HCT116 (cell line): ENCODE results near the gene LRRC7. TPM values are rescaled to one million over a fixed set of nuclear protein-coding genes. Genes with fewer than 3 reads are reported as not detected.

ENCODE experiments used
- ATAC-seq: fragments of 200-7000 bp; cut with Tn5 transposase; 2 replicates; pipeline ENCODE4 v1.9.1; 2020; ENCODE audit warnings: mild to moderate bottlenecking, moderate library complexity
- BruUV-seq: library from RNA; stranded (reverse); fragments of 400-500 nt; replicated peaks from 2 replicates; lab custom pipeline; 2021; lab: Mats Ljungman, UMichigan
- CTCF ChIA-PET: fragments of 300-600 bp; sonication (Branson Sonifier 250); formaldehyde crosslinking; loops from one replicate; lab custom pipeline; 2021; ENCODE audit warnings: antibody characterized with exemption; lab: Charles Lee
- POLR2A ChIA-PET: fragments of 300-600, 350-600 bp; sonication (Branson Sonifier 250); formaldehyde crosslinking; loops from one replicate; lab custom pipeline; 2021; ENCODE audit warnings: antibody characterized with exemption; lab: Charles Lee
- RAD21 ChIA-PET, 2 experiments: fragments of 300-600 bp; sonication (Branson Sonifier 250); formaldehyde crosslinking; loops; one replicate each; lab custom pipeline; 2023; ENCODE audit warnings: low total read pairs in 2 of 2; ENCODE audit not compliant: uncharacterized antibody in 2 of 2, unreplicated experiment in 2 of 2, low non-redundant PET in 1 of 2; lab: Charles Lee
- DNase-seq: peaks from one replicate; pipeline ENCODE4 v3.0.0-alpha.2; 2010; ENCODE audit warnings: low read depth, low spot score
- H2AFZ ChIP-seq: fragments of 200-600 bp; shearing (Covaris generic), sonication (generic); 2 replicates; pipeline ENCODE4 v1.6.1; 2017; ENCODE audit warnings: low read depth, mixed run types, mixed read lengths, antibody characterized with exemption, low read length; ENCODE audit not compliant: poor library complexity, severe bottlenecking
- H3K27ac ChIP-seq: 2 replicates; pipeline ENCODE4 v1.5.1; 2012; ENCODE audit warnings: low read depth, low read length
- H3K27me3 ChIP-seq: fragments of 200-600 bp; sonication (generic); 2 replicates; pipeline ENCODE4 v1.6.1; 2016; ENCODE audit warnings: mixed run types, low read length, mixed read lengths; ENCODE audit not compliant: insufficient read depth
- H3K36me3 ChIP-seq, 2 experiments: fragments of 200-500 bp in 1 of 2; fragments of 200-600 bp in 1 of 2; sonication (Bioruptor generic) in 1 of 2; sonication (generic) in 1 of 2; 2 replicates each; pipeline versions ENCODE4 v1.5.1 to v1.6.1; 2014 to 2016; ENCODE audit warnings: low read length in 2 of 2, inconsistent platforms in 1 of 2, mixed read lengths in 1 of 2, mixed run types in 1 of 2; ENCODE audit not compliant: insufficient read depth in 2 of 2, control insufficient read depth in 1 of 2
- H3K4me1 ChIP-seq, 2 experiments: fragments of 200-600 bp in 1 of 2; sonication (generic) in 1 of 2; 2 replicates each; pipeline versions ENCODE4 v1.5.1 to v1.6.1; 2012 to 2017; ENCODE audit warnings: low read length in 2 of 2, inconsistent platforms in 1 of 2, mild to moderate bottlenecking in 1 of 2, mixed read lengths in 1 of 2, mixed run types in 1 of 2, moderate library complexity in 1 of 2; ENCODE audit not compliant: insufficient read depth in 2 of 2, control insufficient read depth in 1 of 2
- H3K4me2 ChIP-seq: fragments of 200-600 bp; sonication (generic); 2 replicates; pipeline ENCODE4 v1.6.1; 2017; ENCODE audit warnings: mixed run types, low read length, mixed read lengths
- H3K4me3 ChIP-seq, 2 experiments: fragments of 200-600 bp in 1 of 2; sonication (generic) in 1 of 2; replicated peaks in 1 of 2; 2 replicates each; pipeline ENCODE4 v1.5.1; 2011 to 2016; ENCODE audit warnings: low read length in 2 of 2, control low read depth in 1 of 2, low read depth in 1 of 2, mild to moderate bottlenecking in 1 of 2, mixed read lengths in 1 of 2, mixed run types in 1 of 2
- H3K79me2 ChIP-seq: fragments of 200-600 bp; sonication (generic); 2 replicates; pipeline ENCODE4 v1.6.1; 2017; ENCODE audit warnings: mild to moderate bottlenecking, mixed run types, low read length, moderate library complexity, mixed read lengths; ENCODE audit not compliant: insufficient read depth
- H3K9ac ChIP-seq: fragments of 200-600 bp; sonication (generic); 2 replicates; pipeline ENCODE4 v1.6.1; 2016; ENCODE audit warnings: low read length, mixed read lengths
- H3K9me2 ChIP-seq: fragments of 200-600 bp; sonication (generic), shearing (Covaris generic); 2 replicates; pipeline ENCODE4 v1.6.1; 2017; ENCODE audit warnings: mixed run types, mild to moderate bottlenecking, moderate library complexity; ENCODE audit not compliant: insufficient read depth
- H3K9me3 ChIP-seq, 2 experiments: fragments of 200-500 bp in 1 of 2; fragments of 200-600 bp in 1 of 2; sonication (Bioruptor generic) in 1 of 2; sonication (generic) in 1 of 2; 2 replicates each; pipeline ENCODE4 v1.6.1; 2014 to 2017; ENCODE audit warnings: low read length in 2 of 2, mixed read lengths in 2 of 2, inconsistent platforms in 1 of 2, low read depth in 1 of 2, mild to moderate bottlenecking in 1 of 2, mixed run types in 1 of 2, moderate library complexity in 1 of 2; ENCODE audit not compliant: control insufficient read depth in 1 of 2, insufficient read depth in 1 of 2
- H4K20me1 ChIP-seq: fragments of 200-600 bp; sonication (generic), shearing (Covaris generic); 2 replicates; pipeline ENCODE4 v1.6.1; 2017; ENCODE audit warnings: mixed run types, mild to moderate bottlenecking, moderate library complexity; ENCODE audit not compliant: insufficient read depth
- CBX3 ChIP-seq: IDR thresholded peaks from 2 replicates; pipeline ENCODE4 v1.6.1; 2012; ENCODE audit warnings: low read depth
- CEBPB ChIP-seq: IDR thresholded peaks from 2 replicates; pipeline ENCODE4 v1.6.1; 2012; ENCODE audit warnings: low read depth
- EGR1 ChIP-seq: IDR thresholded peaks from 2 replicates; pipeline ENCODE4 v1.6.1; 2012; ENCODE audit warnings: low read depth
- ELF1 ChIP-seq: IDR thresholded peaks from 2 replicates; pipeline ENCODE4 v1.6.1; 2012; ENCODE audit warnings: low read depth, borderline replicate concordance
- EZH2 ChIP-seq: fragments of 200-600 bp; sonication (generic); IDR thresholded peaks from 2 replicates; pipeline ENCODE4 v1.6.1; 2017; ENCODE audit warnings: antibody characterized with exemption, mixed run types
- EZH2phosphoT487 ChIP-seq: fragments of 200-600 bp; IDR thresholded peaks from 2 replicates; pipeline ENCODE4 v1.6.1; 2018; ENCODE audit warnings: antibody characterized with exemption, borderline replicate concordance
- FOSL1 ChIP-seq: IDR thresholded peaks from 2 replicates; pipeline ENCODE4 v1.6.1; 2012; ENCODE audit warnings: low read depth
- POLR2AphosphoS5 ChIP-seq: IDR thresholded peaks from 2 replicates; pipeline ENCODE4 v1.6.1; 2011; ENCODE audit warnings: mild to moderate bottlenecking, low read depth, low read length, moderate library complexity
- RAD21 ChIP-seq: IDR thresholded peaks from 2 replicates; pipeline ENCODE4 v1.6.1; 2012; ENCODE audit warnings: low read depth, mild to moderate bottlenecking
- SIN3A ChIP-seq: IDR thresholded peaks from 2 replicates; pipeline ENCODE4 v1.6.1; 2012; ENCODE audit warnings: low read depth
- SP1 ChIP-seq: IDR thresholded peaks from 2 replicates; pipeline ENCODE4 v1.6.1; 2012; ENCODE audit warnings: low read depth
- SRF ChIP-seq: IDR thresholded peaks from 2 replicates; pipeline ENCODE4 v1.6.1; 2012; ENCODE audit warnings: low read depth
- TCF7L2 ChIP-seq: IDR thresholded peaks from 2 replicates; pipeline ENCODE4 v1.7.0; 2011; ENCODE audit warnings: borderline replicate concordance, inconsistent platforms; ENCODE audit not compliant: insufficient read depth, insufficient read length; ENCODE audit errors: extremely low read depth
- YY1 ChIP-seq: IDR thresholded peaks from 2 replicates; pipeline ENCODE4 v1.6.1; 2011; ENCODE audit warnings: low read length, low read depth, moderate library complexity, mild to moderate bottlenecking; ENCODE audit not compliant: insufficient replicate concordance; ENCODE audit errors: extremely low read depth
- ZFX ChIP-seq: fragments of 450-650 bp; IDR thresholded peaks from 2 replicates; pipeline ENCODE4 v1.6.1; 2017
- ZNF274 ChIP-seq: fragments of 200-500 bp; sonication (Bioruptor generic); IDR thresholded peaks from 2 replicates; pipeline ENCODE4 v1.6.1; 2014; ENCODE audit warnings: mild to moderate bottlenecking, low read depth, low read length, inconsistent platforms
- intact Hi-C: fragments of 100-400 bp; cut with micrococcal nuclease; formaldehyde crosslinking; loops from 2 replicates; pipeline ENCODE4 v1.10.0; 2022
- total RNA-seq: library from RNA; stranded (reverse); gene quantifications from one replicate; pipeline ENCODE4 v1.2.1, GENCODE V29; 2021; ENCODE audit not compliant: unreplicated experiment
- TF ChIP-seq, protein P1 (sequence below): IDR thresholded peaks from 2 replicates; pipeline ENCODE4 v1.6.1; 2012; ENCODE audit warnings: low read depth
- TF ChIP-seq, protein P2 (sequence below): IDR thresholded peaks from 2 replicates; pipeline ENCODE4 v1.6.1; 2012
- TF ChIP-seq, protein P3 (sequence below): IDR thresholded peaks from 2 replicates; pipeline ENCODE4 v1.6.1; 2012
- TF ChIP-seq, protein P4 (sequence below), 3 experiments: fragments of 200-600 bp in 1 of 3; sonication (generic) in 1 of 3; IDR thresholded peaks in 2 of 3; conservative IDR thresholded peaks in 1 of 3; 2 replicates each; pipeline ENCODE4 v1.5.1; 2012 to 2017; ENCODE audit warnings: low read depth in 2 of 3, low read length in 2 of 3, antibody characterized with exemption in 1 of 3, borderline replicate concordance in 1 of 3, control low read depth in 1 of 3, mild to moderate bottlenecking in 1 of 3, mixed read lengths in 1 of 3, mixed run types in 1 of 3, moderate library complexity in 1 of 3; ENCODE audit not compliant: insufficient read depth in 1 of 3

LRRC7 gene
- total RNA-seq, 1 experiment from 2014 or later: not detected

DNA sequence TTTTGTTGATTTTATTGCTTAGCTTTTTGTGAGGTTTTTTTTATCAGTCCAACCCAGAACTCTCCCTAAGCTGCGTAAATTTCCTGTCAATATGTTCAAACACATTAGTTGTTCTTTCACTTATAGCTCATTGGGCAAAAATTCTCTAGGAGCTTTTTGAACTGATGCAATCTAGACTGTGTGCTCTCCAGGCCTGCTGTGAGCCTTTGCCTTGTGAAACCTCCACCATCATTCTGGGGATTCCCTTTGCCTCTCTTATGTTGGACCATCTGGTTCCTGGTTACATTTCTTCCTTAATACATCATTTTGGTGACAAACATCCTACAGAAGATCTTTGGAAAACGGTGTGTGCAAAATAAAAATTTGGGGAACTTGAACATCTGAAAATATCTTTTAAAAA lies 247.2 kb downstream of the LRRC7 start:
- ChIA-PET POLR2A (no interaction called here), CTCF (interaction anchor here (1.1 kb wide), 1 partner anchor 77 kb away, joined by 3 read pairs; no protein-coding TSS in a partner anchor), RAD21 (no interaction called here)
- ATAC-seq: no peak
- no peaks in the 10 kb centered on the region for H3K9me3 ChIP-seq
- H3K4me2 ChIP-seq: no peak overlapping the region
- H3K27me3 ChIP-seq: peaks cover 8% of the 10 kb centered on the region; the same call in 1 of the 2 replicates
- H3K36me3 ChIP-seq: no peaks in the 10 kb centered on the region
- no peaks in the 10 kb centered on the region for H3K4me1 ChIP-seq
- TF ChIP-seq SIN3A (no peak), YY1 (no peak), ZFX (no peak), FOSL1 (no peak), TCF7L2 (no peak), POLR2AphosphoS5 (no peak), CEBPB (no peak), EZH2 (no peak), ELF1 (no peak), SRF (no peak), CBX3 (no peak), EGR1 (no peak), EZH2phosphoT487 (no peak), SP1 (no peak), ZNF274 (no peak), RAD21 (no peak)
- TF ChIP-seq, protein P1, sequence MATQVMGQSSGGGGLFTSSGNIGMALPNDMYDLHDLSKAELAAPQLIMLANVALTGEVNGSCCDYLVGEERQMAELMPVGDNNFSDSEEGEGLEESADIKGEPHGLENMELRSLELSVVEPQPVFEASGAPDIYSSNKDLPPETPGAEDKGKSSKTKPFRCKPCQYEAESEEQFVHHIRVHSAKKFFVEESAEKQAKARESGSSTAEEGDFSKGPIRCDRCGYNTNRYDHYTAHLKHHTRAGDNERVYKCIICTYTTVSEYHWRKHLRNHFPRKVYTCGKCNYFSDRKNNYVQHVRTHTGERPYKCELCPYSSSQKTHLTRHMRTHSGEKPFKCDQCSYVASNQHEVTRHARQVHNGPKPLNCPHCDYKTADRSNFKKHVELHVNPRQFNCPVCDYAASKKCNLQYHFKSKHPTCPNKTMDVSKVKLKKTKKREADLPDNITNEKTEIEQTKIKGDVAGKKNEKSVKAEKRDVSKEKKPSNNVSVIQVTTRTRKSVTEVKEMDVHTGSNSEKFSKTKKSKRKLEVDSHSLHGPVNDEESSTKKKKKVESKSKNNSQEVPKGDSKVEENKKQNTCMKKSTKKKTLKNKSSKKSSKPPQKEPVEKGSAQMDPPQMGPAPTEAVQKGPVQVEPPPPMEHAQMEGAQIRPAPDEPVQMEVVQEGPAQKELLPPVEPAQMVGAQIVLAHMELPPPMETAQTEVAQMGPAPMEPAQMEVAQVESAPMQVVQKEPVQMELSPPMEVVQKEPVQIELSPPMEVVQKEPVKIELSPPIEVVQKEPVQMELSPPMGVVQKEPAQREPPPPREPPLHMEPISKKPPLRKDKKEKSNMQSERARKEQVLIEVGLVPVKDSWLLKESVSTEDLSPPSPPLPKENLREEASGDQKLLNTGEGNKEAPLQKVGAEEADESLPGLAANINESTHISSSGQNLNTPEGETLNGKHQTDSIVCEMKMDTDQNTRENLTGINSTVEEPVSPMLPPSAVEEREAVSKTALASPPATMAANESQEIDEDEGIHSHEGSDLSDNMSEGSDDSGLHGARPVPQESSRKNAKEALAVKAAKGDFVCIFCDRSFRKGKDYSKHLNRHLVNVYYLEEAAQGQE: no peak
- TF ChIP-seq, protein P2, sequence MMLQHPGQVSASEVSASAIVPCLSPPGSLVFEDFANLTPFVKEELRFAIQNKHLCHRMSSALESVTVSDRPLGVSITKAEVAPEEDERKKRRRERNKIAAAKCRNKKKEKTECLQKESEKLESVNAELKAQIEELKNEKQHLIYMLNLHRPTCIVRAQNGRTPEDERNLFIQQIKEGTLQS: no peak
- TF ChIP-seq, protein P3, sequence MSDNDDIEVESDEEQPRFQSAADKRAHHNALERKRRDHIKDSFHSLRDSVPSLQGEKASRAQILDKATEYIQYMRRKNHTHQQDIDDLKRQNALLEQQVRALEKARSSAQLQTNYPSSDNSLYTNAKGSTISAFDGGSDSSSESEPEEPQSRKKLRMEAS: no peak
- TF ChIP-seq, protein P4, sequence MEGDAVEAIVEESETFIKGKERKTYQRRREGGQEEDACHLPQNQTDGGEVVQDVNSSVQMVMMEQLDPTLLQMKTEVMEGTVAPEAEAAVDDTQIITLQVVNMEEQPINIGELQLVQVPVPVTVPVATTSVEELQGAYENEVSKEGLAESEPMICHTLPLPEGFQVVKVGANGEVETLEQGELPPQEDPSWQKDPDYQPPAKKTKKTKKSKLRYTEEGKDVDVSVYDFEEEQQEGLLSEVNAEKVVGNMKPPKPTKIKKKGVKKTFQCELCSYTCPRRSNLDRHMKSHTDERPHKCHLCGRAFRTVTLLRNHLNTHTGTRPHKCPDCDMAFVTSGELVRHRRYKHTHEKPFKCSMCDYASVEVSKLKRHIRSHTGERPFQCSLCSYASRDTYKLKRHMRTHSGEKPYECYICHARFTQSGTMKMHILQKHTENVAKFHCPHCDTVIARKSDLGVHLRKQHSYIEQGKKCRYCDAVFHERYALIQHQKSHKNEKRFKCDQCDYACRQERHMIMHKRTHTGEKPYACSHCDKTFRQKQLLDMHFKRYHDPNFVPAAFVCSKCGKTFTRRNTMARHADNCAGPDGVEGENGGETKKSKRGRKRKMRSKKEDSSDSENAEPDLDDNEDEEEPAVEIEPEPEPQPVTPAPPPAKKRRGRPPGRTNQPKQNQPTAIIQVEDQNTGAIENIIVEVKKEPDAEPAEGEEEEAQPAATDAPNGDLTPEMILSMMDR (IDR thresholded peaks at IDR 0.05 in 2 of 3, conservative IDR thresholded peaks at IDR 0.05 in 1 of 3; ENCODE audit: borderline replicate concordance in 1 of 3, insufficient read depth in 1 of 3, low read depth in 2 of 3, low read length in 2 of 3): no peak
- intact Hi-C loops: no loop called here
- no peak overlapping the region for H3K4me3 ChIP-seq
- H4K20me1 ChIP-seq: no peaks in the 10 kb centered on the region; the same call in 1 of the 2 replicates
- H3K9me2 ChIP-seq: no peaks in the 10 kb centered on the region
- no peak overlapping the region for H3K9ac ChIP-seq
- no peak for DNase-seq
- H3K79me2 ChIP-seq: no peaks in the 10 kb centered on the region
- H3K27ac ChIP-seq: no peak overlapping the region
- BruUV-seq: no TSS peak
- H2AFZ ChIP-seq: no peak overlapping the region
